GM23338 (cell line): ENCODE measurements around the gene MOCOS. TPM values are rescaled to one million over a fixed set of nuclear protein-coding genes. Genes with fewer than 3 reads are reported as not detected.

Experiments
- ATAC-seq: fragments of 200-7000 bp; cut with Tn5 transposase; 3 replicates; pipeline ENCODE4 v1.9.1; 2020
- DNase-seq: peaks from one replicate; pipeline ENCODE4 v3.0.0-alpha.2; 2015; ENCODE audit warnings: low spot score
- H2AFZ ChIP-seq: fragments of 200-600 bp; sonication (generic); 2 replicates; pipeline ENCODE4 v1.8.0; 2016; ENCODE audit warnings: antibody characterized with exemption, mild to moderate bottlenecking, moderate library complexity
- H3F3A ChIP-seq: fragments of 200-600 bp; sonication (generic); replicated peaks from 2 replicates; pipeline ENCODE4 v1.8.0; 2017; ENCODE audit warnings: antibody characterized with exemption, mixed run types, low read depth
- H3K27ac ChIP-seq: fragments of 200-600 bp; sonication (generic); 2 replicates; pipeline ENCODE4 v1.6.1; 2016; ENCODE audit warnings: low read depth
- H3K27me3 ChIP-seq: fragments of 200-600 bp; sonication (generic); 2 replicates; pipeline ENCODE4 v1.8.0; 2016; ENCODE audit warnings: mild to moderate bottlenecking, mixed run types, moderate library complexity; ENCODE audit not compliant: insufficient read depth
- H3K36me3 ChIP-seq: fragments of 200-600 bp; sonication (generic); 2 replicates; pipeline ENCODE4 v1.8.0; 2016; ENCODE audit warnings: mild to moderate bottlenecking; ENCODE audit not compliant: insufficient read depth
- H3K4me1 ChIP-seq: fragments of 200-600 bp; sonication (generic); 2 replicates; pipeline ENCODE4 v1.8.0; 2016; ENCODE audit warnings: mild to moderate bottlenecking, moderate library complexity; ENCODE audit not compliant: insufficient read depth
- H3K4me2 ChIP-seq: fragments of 200-600 bp; sonication (generic); 2 replicates; pipeline ENCODE4 v1.7.1; 2017; ENCODE audit warnings: mixed run types
- H3K4me3 ChIP-seq: fragments of 200-600 bp; sonication (generic); 2 replicates; pipeline ENCODE4 v1.6.1; 2016; ENCODE audit warnings: mixed run types
- H3K79me2 ChIP-seq: fragments of 200-600 bp; sonication (generic); replicated peaks from 2 replicates; pipeline ENCODE4 v1.8.0; 2017; ENCODE audit warnings: mild to moderate bottlenecking; ENCODE audit not compliant: insufficient read depth
- H3K9me2 ChIP-seq: fragments of 200-600 bp; sonication (generic); 2 replicates; pipeline ENCODE4 v1.8.0; 2017; ENCODE audit not compliant: insufficient read depth
- H4K20me1 ChIP-seq: fragments of 200-600 bp; sonication (generic); replicated peaks from 2 replicates; pipeline ENCODE4 v1.8.0; 2017; ENCODE audit warnings: mild to moderate bottlenecking; ENCODE audit not compliant: insufficient read depth
- H3K27ac Mint-ChIP-seq: 2 replicates; pipeline ENCODE4 v1.8.0; 2020; ENCODE audit warnings: inconsistent platforms, mild to moderate bottlenecking, moderate library complexity, mixed read lengths
- H3K27me3 Mint-ChIP-seq: 3 replicates; pipeline ENCODE4 v1.8.0; 2022; ENCODE audit warnings: low read depth, mild to moderate bottlenecking, moderate library complexity, mixed read lengths, inconsistent platforms; ENCODE audit not compliant: insufficient read depth, poor library complexity
- H3K36me3 Mint-ChIP-seq: 3 replicates; pipeline ENCODE4 v1.8.0; 2021; ENCODE audit warnings: low read depth, mild to moderate bottlenecking, inconsistent platforms, moderate library complexity, mixed read lengths
- H3K4me1 Mint-ChIP-seq: 3 replicates; pipeline ENCODE4 v1.8.0; 2020; ENCODE audit warnings: mild to moderate bottlenecking, inconsistent platforms, mixed read lengths
- H3K4me3 Mint-ChIP-seq: 3 replicates; pipeline ENCODE4 v1.8.0; 2021; ENCODE audit warnings: moderate library complexity, mild to moderate bottlenecking, inconsistent platforms, mixed read lengths
- H3K9me3 Mint-ChIP-seq: 3 replicates; pipeline ENCODE4 v1.8.0; 2020; ENCODE audit warnings: moderate library complexity, mild to moderate bottlenecking, inconsistent platforms, mixed read lengths
- CREB1 ChIP-seq: fragments of 250-450 bp; sonication (Bioruptor Pico); IDR thresholded peaks from 2 replicates; pipeline ENCODE4 v1.5.0; 2020; ENCODE audit warnings: low read depth, mild to moderate bottlenecking, moderate library complexity
- CTCF ChIP-seq, 2 experiments: fragments of 200-600 bp in 1 of 2; sonication (generic) in 1 of 2; conservative IDR thresholded peaks; 2 replicates each; pipeline versions ENCODE4 v1.5.1 to v1.6.1; 2016 to 2017; ENCODE audit warnings: antibody characterized with exemption in 2 of 2, low read depth in 2 of 2, mild to moderate bottlenecking in 2 of 2, moderate library complexity in 1 of 2
- ETS1 ChIP-seq: IDR thresholded peaks from 2 replicates; pipeline ENCODE4 v1.6.1; 2016; ENCODE audit warnings: antibody characterized with exemption
- EZH2 ChIP-seq: fragments of 200-600 bp; sonication (generic); IDR thresholded peaks from one replicate; pipeline ENCODE4 v1.8.0; 2017; ENCODE audit warnings: antibody characterized with exemption, mild to moderate bottlenecking, low read depth; ENCODE audit not compliant: unreplicated experiment
- EZH2phosphoT487 ChIP-seq: fragments of 200-600 bp; sonication (generic); IDR thresholded peaks from one replicate; pipeline ENCODE4 v1.8.1; 2018; ENCODE audit warnings: antibody characterized with exemption; ENCODE audit not compliant: unreplicated experiment
- JUNB ChIP-seq: IDR thresholded peaks from one replicate; pipeline ENCODE4 v1.6.1; 2016; ENCODE audit warnings: antibody characterized with exemption; ENCODE audit not compliant: unreplicated experiment
- NANOG ChIP-seq: IDR thresholded peaks from 2 replicates; pipeline ENCODE4 v1.6.1; 2016; ENCODE audit warnings: antibody characterized with exemption, borderline replicate concordance
- POLR2AphosphoS5 ChIP-seq: IDR thresholded peaks from 2 replicates; pipeline ENCODE4 v1.6.1; 2016; ENCODE audit warnings: antibody characterized with exemption, low read depth
- REST ChIP-seq: IDR thresholded peaks from one replicate; pipeline ENCODE4 v1.6.1; 2018; ENCODE audit warnings: antibody characterized with exemption; ENCODE audit not compliant: unreplicated experiment
- STAT1 ChIP-seq: IDR thresholded peaks from one replicate; pipeline ENCODE4 v1.6.1; 2016; ENCODE audit warnings: antibody characterized with exemption; ENCODE audit not compliant: unreplicated experiment
- ZNF114 ChIP-seq: fragments of 250-450 bp; sonication (Bioruptor Pico); IDR thresholded peaks from 2 replicates; pipeline ENCODE4 v1.5.0; 2020; ENCODE audit warnings: mild to moderate bottlenecking, moderate library complexity
- ZNF331 ChIP-seq: fragments of 250-450 bp; sonication (Bioruptor Pico); IDR thresholded peaks from 2 replicates; pipeline ENCODE4 v1.5.0; 2020; ENCODE audit warnings: low read depth, mild to moderate bottlenecking, moderate library complexity
- ZNF462 ChIP-seq: fragments of 250-450 bp; sonication (Bioruptor Pico); IDR thresholded peaks from 2 replicates; pipeline ENCODE4 v1.5.0; 2020; ENCODE audit warnings: mild to moderate bottlenecking, moderate library complexity
- polyA plus RNA-seq: library from polyadenylated mRNA; unstranded; fragments of >200 nt; fragmentation: Nextera tagmentation; extraction: Ambion mirVana; gene quantifications from 2 replicates; pipeline ENCODE4 v1.2.1, GENCODE V29; 2016
- total RNA-seq: library from RNA; depleted of rRNA; stranded (reverse); fragments of >200 nt; shearing (Covaris generic); gene quantifications from 2 replicates; pipeline ENCODE4 v1.2.3, GENCODE V29; 2014

MOCOS gene
- total and polyA plus RNA-seq, 2 experiments from 2014 or later, result 3.9 to 7.2 TPM

GRCh38 chr18:36153771-36154170 lies 33.5 kb upstream of the MOCOS start:
- Mint-ChIP-seq H3K4me1 (no peaks in the 10 kb centered on the region; the same call in 2 of the 3 replicates), H3K4me3 (no peak overlapping the region), H3K9me3 (no peaks in the 10 kb centered on the region), H3K27me3 (peaks cover 4% of the 10 kb centered on the region), H3K27ac (no peak overlapping the region), H3K36me3 (peaks cover 80% of the 10 kb centered on the region)
- DNase-seq (no peak), ATAC-seq (no peak)
- Histone ChIP-seq H3K4me2 (no peak overlapping the region), H3K79me2 (no peaks in the 10 kb centered on the region), H3K36me3 (peaks cover 76% of the 10 kb centered on the region), H3K4me3 (no peak overlapping the region), H2AFZ (no peak overlapping the region), H3K27me3 (no peaks in the 10 kb centered on the region), H3K4me1 (no peaks in the 10 kb centered on the region), H4K20me1 (peaks cover 11% of the 10 kb centered on the region), H3K9me2 (no peaks in the 10 kb centered on the region), H3F3A (no peaks in the 10 kb centered on the region), H3K27ac (no peak overlapping the region)
- TF ChIP-seq ZNF462 (no peak), ETS1 (no peak), EZH2phosphoT487 (no peak), CTCF (conservative IDR thresholded peaks at IDR 0.05; ENCODE audit: low read depth in 2 of 2) (no peak), REST (no peak), STAT1 (no peak), ZNF331 (CRISPR knock-in tag) (no peak), JUNB (no peak), NANOG (no peak), ZNF114 (CRISPR knock-in tag) (no peak), POLR2AphosphoS5 (no peak), EZH2 (no peak), CREB1 (CRISPR knock-in tag) (no peak)
